Ammon's horn (tissue), 1 donor: ENCODE results near the gene ATG4B.
A peak's percentile ranks its signal among the peaks of the same experiment; 100 is the strongest.

Source experiments
- DNase-seq: peaks from one replicate; pipeline ENCODE4 v3.0.0-alpha.2; 2016; ENCODE audit warnings: low spot score

ATG4B gene

GRCh38 chr2:241690202-241690717, 52.8 kb downstream of the ATG4B start:
- DNase-seq: no peak

DNA sequence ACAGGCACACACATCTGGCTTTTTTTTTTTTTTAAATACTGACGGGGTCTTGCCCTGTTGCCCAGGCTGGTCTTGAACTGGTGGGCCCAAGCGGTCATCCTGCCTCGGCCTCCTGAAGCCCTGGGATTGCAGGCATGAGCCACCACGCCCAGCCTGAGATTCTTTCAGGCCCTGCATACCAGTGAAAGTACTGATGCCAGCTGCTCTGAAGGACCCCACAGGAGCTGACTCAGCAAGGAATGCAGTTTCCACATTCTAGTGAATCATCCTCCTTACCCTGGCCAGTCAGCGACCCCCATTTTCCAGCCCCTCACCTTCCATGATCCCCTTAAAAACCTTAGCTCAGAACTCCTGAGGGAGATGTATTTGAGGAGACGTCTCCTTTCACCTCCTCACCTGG, 55.0 kb downstream of the ATG4B start:
- no peak for DNase-seq

DNA sequence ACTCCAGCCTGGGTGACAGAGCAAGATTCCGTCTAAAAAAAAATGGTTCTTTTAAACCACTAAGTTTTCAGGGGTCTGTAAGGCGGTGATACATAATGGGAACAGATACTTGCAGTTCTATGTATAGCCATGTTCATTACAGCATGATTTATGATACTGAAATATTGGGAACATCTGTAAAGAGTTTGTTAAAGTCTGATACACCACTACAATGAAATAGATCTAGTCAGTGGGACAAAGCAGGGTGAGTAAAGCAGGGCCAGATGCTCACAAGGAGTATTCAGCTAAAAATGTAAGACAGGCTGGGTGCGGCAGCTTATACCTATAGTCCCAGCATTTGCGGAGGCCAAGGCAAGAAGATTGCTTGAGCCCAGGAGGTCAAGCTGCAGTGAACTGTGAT, 58.2 kb downstream of the ATG4B start:
- DNase-seq: no peak

DNA sequence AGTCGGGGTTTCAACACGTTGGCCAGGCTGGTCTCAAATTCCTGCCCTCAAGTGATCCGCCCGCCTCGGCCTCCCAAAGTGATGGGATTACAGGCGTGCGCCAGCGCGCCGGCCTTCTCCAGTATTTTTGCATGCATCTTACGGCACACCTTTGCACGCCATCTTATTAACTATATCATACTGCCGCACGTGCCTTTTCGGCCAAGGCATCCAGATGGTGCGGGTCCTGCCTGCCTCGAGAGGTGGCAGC, 63.6 kb downstream of the ATG4B start:
- no peak for DNase-seq

DNA sequence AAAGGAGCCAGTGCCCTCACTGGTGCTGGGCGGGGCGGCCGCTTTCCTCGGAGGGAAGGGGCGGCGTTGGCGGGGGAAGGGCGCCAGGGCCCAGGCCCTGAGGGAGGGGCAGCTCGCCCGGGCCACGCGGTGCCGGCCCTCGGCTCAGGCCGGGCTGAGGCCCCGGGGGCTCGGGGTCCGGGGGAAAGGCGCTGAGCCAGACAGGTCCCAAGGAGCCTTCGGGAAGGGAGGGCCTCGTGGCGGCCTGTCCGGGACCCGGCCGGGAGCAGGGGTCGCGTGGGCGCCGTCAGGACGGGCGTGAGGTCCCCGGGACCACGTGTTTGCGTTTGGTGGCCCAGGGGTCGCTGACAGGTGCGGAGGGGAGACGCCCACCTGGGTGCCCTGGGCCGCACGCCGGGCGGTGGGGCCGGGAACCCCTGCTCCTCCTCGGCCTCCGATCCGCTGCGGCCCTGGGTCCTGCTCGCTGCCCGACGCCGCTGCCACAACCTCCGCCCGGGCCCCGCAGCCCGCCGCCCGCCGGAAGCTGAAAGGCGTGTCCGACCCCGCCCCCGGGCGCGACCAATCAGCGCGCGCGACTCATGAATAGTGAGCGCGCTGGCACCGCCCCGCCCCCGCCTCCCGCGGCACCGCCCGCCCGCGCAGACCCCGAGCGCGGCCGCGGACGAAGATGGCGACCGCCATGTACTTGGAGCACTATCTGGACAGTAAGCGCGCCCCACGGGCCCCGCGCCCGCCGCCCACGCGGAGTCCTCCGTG, 64.1 kb downstream of the ATG4B start, which contains the start of gene ING5:
Gene ING5 (plus strand): TSS at position 641 of the 756 bp plus-strand sequence. CDS start 27 bp downstream, at position 668.
- DNase-seq: peak; percentile 93

DNA sequence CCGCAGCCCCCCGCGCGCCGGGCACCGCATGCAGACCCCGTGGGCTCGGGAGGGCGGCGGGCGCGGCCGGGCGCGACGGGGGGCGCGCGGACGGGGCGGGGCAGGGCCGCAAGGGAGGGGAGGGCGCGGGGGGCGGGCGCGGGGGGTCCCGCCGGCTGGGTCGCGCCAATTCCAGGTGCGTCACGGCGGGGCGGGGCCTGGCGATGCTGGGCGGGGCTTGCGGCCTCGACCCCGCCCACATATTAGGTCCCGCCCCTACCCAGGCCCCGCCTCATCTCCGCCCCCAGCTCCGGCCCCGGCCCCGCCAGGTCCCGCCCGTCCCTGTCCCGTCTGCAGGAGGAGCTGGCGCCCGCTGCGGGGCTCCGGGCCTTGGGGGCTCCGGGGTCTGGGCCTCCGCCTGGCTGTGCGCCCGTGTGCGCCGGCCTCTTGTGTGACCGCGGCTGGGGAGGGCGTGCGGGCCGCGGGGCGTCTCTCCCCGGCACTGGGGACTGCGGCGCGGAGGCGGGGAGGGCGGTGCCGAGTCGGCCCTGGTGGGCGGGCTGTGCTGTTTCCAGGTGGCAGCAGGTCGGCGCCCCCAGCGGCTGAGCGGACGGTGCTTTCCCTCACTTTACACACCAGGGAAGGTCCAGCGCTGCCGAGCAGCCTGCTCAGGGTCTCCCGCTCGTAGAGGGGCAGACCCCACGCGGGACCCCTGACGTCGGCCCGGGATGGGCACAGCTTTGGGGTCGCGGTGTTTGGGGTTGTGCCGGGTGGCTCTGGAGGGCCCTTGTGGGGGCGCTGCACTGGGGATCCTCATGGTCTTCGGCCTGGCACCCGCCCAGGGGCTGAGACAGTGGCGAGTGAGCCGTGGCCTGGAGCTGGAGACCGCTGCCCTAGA, 64.9 kb downstream of the ATG4B start:
- DNase-seq: peak; percentile 93

- peak; percentile 55 for DNase-seq
Observed at GRCh38 chr2:241703032-241703604, 65.6 kb downstream of the ATG4B start.

- no peak for DNase-seq
Observed at GRCh38 chr2:241706537-241706936, 69.0 kb downstream of the ATG4B start.

DNA sequence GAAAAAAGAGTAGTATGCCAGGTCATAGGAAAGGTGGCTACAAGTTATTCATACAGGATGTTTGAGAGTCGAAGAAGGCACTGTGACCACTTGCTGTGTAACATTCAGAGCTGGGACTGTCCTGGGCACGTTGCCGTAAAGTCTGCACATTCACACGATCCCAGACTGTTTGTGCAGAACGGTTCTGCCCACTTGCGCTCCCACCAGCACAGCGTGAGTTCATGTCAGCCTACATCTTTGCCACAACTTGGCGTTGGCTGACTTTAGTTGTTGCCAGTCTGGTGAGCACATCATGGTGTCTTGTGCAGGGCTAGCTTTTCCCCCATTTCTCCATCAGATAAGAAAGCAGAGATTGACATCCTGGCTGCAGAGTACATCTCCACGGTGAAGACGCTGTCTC, 71.4 kb downstream of the ATG4B start:
- peak; percentile 51 for DNase-seq

DNA sequence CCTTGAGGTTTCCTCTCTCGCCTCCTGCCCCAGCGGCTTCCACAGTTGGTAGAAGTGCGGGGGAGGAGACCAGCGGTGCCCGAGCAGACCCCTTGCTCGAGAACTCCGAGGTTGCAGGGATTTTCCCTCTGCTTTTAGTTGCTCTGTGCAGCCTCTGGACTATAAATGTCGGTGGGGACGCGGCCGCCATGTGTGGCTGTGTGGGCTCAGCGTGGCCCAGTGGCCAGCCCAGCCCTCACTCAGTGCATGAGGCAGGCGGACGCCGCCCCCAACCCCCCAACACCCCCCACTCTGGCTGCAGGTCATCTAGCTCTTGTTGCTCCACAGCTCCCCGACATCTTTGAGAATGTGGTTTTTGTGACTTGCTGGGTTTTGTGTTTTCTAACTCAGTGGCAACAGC, 81.6 kb downstream of the ATG4B start:
- no peak for DNase-seq

- no peak for DNase-seq
Observed at GRCh38 chr2:241720099-241720498, 82.6 kb downstream of the ATG4B start.

DNA sequence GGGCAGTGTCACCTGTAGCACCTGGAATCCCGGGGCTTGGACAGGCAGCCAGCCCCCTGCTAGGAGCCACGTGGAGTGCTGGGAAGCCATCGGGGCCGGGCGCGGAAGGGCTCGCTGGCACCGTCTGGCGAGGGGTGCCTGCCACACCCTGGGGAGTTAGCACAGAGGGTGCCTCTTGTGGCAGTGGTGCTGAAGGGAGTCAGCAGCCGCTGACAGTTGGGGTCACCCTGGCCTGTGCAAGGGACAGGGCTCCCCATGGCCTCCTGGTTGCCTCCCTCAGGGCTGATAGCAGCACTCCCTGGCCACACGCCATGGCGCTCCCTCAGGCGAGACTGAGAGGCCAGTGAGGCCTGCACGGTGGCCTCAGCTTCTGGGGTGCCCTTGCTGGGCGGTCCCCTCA, 83.1 kb downstream of the ATG4B start:
- no peak for DNase-seq

DNA sequence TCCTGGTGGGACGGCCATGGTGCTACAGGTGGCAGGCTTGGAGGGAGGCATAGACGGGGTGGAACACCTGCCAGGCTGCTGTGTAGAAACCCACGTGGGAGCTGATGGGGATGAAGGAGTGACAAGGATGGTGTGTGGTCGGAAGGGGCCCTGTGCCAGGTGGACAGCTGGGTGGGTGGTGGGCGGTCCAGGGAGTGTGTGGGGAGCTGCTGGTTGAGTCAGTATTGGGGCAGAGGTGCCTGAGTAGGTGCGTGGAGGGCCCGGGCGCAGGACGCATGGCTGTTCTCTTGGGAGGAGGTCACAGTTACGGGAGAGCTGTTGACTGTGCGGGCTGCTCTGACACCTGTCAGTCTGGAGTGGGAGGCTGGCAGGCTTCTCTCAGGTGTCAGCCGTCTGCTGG, 84.4 kb downstream of the ATG4B start:
- DNase-seq: no peak

- DNase-seq: no peak
Observed at GRCh38 chr2:241722896-241723454, 85.5 kb downstream of the ATG4B start.
